NCI-H2196 treated with DMSO at 0.1 percent for 48 hours (cell line): ENCODE results near the gene ASPHD1.
"Not testable (repeated sequence)": the region's sequence is repeated elsewhere in the genome, so short reads cannot be mapped to it uniquely, and the experiment has no call there.

Source experiments
- DNase-seq: peaks from one replicate; lab custom pipeline; 2025; ENCODE audit not compliant: unreplicated experiment; lab: John Stamatoyannopoulos, UW

The ASPHD1 gene

GRCh38 chr16:29876594-29877249 is 23.6 kb upstream of the ASPHD1 start:
- DNase-seq, result no peak

DNA sequence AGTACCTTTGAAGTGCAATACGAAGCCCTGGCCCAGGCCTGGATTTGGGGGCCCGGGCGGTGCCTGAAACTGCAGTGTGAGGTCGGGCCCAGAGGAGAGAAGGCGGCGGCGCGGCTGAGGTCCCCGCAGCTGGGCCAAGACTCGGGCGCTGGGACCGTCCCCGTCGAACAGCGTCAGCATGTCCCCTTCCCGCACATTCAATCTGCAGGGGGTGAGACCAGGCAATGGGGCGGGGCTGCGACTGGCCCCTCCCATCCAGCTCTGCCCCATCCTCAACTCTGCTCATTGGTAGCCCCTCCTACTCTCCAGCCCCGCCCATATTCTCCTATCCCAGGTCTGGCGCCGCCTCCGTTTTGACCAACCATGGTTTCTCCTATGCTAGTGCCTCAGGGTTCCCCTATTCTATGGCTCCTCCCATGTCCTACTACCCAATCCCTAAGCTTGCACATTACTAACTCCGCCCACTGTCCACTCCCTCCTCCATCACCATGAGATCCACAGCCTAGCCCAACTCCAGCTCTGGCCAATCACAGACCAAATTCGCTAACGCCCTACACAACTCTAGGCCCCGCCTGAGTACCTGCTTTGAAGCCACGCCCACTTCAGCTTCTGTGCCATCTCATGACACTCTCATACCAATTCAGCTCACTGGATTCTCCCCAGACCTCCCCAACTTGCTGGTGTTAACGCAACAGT is 22.9 kb upstream of the ASPHD1 start:
- peak; percentile 32 for DNase-seq

GRCh38 chr16:29878172-29878571 is 22.1 kb upstream of the ASPHD1 start:
- no peak for DNase-seq

DNA sequence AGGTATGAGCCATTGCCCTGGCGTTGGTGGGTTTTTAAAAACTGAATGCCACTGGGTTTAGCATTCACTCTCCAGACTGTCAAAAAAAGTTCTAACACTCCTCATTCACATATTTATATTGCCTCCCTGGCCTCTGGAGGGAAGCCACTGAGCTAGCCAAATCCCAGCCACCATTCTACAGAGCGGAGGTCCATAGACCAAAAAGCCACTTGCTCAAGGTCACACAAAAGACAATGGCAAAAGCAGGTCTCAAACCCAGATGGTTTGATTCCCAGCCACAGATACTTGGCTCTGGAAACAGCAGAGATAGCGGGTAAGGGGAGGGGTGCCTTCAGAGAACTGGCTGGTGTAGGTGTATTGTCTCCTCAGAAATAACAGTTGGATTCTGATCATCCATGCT is 19.2 kb upstream of the ASPHD1 start:
- DNase-seq, result no peak

DNA sequence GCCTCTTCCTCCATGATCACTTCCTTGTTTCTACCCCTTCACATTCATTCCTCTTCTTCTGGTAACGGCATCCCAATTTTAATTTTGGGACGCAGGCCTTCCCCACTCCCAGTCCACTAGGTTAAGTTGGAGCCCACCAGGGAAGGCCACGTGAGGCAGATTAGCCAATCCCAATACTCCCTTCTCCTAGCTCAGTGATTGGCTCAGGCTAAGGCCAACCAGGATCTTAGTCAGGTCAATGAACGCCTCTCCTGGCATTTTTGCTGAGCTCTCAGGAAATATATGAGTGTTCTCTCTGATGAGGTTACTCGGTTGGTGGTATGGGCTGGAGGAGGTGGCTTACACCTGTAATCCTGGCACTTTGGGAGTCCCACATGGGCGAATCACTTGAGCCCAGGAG is 16.3 kb upstream of the ASPHD1 start:
- DNase-seq, result no peak

GRCh38 chr16:29889372-29889771 is 10.9 kb upstream of the ASPHD1 start:
- not testable (repeated sequence) for DNase-seq

GRCh38 chr16:29891525-29892457 is 8.5 kb upstream of the ASPHD1 start:
- DNase-seq, result no peak

GRCh38 chr16:29892458-29892813 is 7.9 kb upstream of the ASPHD1 start:
- DNase-seq, result no peak

GRCh38 chr16:29893553-29893952 is 6.7 kb upstream of the ASPHD1 start:
- DNase-seq, result no peak

DNA sequence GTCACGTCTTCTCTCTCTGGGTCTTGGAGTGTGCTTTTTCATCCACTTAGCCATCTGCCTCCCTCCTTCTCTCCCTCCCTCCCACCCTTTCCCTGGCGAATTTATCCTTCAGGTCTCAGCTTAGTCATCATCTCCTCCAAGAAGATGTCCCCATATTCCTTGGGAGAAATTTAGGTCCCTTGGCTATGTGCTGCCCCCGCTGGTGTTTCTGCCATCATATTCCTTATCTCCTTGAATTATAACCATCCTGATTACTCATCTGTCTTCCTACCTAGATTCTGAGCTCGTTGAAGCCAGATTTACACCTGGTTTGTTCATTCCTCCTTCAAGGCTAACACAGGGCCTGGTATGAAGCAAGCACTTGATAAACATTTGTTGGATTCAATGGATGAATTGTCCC is 5.9 kb upstream of the ASPHD1 start:
- no peak for DNase-seq

- DNase-seq, result no peak
Observed at GRCh38 chr16:29896841-29897240, 3.4 kb upstream of the ASPHD1 start.

DNA sequence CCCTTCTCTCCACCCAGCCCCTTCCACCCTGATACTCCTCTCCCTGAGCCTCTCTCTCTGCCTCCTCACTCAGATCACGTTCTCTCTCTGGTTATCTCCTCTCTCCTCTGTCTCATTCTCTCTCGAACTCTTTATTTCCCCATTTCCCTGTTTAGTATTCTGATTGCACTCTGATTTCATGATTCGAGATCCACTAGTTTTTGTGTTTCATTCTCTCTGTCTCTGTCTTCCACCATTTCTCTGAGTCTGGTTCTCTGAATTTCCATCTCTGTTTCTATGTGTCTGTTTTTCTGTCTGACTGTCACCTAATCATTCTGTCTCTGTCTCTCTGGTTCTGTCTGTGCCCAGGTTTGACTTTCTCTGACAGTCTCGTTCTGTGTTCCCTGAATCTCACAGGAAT is 3.0 kb upstream of the ASPHD1 start:
- no peak for DNase-seq

DNA sequence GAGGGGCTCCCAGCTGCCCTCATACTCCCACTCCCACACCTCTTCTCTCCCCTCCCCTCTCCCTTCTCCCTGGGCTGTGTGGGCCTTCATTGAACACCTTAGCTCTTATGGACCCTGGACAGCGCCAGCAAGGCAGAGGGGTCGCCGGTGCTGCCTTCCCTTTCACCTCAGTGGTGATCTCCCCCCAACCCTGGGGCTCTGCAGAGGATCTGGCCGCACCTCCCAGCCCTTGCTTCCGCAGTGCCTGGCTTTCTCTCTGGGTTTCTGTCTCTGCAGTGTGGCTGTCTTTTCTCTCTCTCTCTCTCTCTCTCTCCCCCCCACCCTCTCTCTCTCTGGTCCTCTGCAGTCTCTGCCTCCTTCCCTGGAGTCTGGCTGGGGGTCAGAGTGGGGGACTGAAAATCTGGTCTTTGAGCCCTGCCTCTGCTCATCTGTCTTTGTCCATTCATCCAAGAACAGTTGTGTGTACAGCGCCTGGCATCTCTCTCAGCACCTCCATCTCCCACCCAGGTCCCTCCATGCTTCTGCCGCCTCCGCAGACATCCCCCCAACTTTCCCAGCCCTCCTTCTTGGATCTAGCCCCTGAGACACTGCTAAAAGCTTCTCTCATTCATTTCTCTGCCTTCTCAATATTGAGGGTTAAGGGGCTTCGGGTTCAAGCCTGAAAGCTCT is 2.0 kb upstream of the ASPHD1 start:
- no peak for DNase-seq

- DNase-seq, result peak; percentile 57
Observed at GRCh38 chr16:29898804-29899515, 1.3 kb upstream of the ASPHD1 start.

DNA sequence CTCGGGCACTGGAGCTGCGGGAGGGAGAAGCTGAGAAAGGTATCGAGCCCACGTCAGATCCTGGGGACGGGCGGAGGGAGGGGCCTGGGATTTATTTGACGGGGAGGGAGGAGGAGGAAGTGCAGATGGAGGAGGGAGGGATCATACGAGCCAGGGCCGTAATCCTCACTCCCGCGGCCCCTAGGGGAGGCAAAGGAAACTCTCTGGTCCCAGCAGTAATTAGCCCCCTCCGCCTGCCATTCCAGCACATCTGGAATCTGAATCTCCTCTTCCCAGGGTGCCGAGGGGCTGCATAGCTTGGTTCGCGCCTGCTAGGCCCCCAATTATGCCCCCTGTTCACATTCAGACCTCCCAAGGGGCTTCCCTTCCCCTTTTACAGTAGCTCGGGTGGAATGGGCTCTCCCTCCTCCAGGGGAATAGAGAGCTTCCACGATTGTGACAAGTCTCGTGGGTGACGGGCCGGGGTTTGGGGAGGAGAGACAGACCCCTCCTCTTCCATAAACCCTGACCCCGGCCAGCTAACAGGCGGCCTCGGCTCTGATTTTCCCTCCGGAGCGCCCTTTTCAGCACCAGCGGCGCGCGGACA is 679 bp upstream of the ASPHD1 start, which contains the start of gene SEZ6L2:
Gene SEZ6L2, minus strand, starts transcription at position 35 of the 586 bp plus-strand sequence. CDS start 531 bp downstream, outside the sequence.
- peak; percentile 96 for DNase-seq

DNA sequence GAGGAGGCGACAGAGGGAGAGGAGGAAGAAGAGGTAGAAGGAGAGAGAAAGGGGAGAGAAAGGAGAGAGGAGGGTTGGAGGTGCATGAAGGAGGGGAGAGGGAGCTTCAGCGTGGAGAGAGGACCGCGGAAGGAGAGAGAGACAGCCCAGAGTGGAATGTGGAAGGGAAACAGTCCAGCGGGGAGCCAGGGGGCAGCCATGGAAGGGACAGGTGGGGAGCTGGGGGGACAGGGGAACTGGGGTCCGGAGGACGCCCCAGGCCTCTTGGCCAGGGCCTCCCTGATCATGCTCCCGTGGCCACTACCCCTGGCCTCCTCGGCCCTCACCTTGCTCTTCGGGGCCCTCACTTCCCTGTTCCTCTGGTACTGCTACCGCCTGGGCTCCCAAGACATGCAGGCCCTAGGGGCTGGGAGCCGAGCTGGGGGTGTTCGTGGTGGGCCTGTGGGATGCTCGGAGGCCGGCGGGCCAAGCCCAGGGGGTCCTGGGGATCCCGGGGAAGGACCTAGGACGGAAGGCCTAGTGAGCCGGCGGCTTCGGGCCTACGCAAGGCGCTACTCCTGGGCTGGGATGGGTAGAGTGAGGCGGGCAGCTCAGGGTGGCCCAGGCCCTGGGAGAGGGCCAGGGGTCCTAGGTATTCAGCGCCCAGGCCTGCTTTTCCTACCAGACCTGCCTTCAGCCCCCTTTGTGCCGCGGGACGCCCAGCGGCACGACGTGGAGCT is 759 bp downstream of the ASPHD1 start:
- no peak for DNase-seq

DNA sequence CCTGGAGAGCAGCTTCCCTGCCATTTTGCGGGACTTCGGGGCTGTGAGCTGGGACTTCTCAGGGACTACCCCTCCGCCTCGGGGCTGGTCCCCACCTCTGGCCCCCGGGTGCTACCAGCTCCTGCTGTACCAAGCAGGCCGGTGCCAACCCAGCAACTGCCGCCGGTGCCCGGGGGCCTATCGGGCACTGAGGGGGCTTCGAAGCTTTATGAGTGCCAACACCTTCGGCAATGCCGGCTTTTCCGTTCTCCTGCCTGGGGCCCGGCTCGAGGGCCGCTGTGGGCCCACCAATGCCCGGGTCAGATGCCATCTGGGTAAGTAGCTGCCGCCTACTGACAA is 1.3 kb downstream of the ASPHD1 start:
- no peak for DNase-seq

DNA sequence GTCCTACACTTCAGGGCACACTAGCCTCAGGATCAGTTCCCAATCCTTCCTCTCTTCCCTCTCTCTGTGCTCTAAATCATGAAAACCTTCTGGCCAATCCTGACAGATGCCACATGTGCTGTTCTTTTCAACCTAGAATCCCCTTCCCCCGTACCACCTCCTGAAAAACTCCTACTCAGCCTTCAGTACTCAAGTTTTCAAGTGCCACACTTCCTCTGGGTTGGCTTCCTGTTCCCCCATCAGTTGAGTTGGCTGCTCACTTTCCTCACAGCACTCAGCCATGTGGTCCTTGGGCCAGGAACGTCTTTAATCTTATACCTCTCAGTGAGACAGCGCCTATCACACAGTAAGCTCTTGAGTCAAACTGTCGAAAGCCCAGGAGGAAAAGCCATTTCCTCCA is 3.3 kb downstream of the ASPHD1 start:
- no peak for DNase-seq

DNA sequence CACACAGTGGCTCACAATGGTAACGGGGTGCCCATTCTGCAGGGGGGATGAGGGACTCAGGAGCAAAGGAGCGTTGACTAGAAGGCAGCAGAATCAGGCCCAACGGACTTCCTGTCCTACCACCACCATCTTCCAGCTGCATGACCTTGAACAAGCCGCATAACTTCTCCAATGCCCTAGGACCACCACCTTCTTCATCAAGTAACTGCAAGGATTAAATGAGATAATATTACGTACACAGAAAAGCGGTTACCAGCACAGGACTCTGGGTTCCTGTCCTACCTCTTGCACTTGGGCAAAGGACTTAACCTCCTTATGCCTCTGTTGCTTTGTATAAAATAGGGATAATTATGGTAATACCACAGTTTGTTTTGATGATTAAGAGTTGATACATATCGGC is 4.7 kb downstream of the ASPHD1 start:
- no peak for DNase-seq

- no peak for DNase-seq
Observed at GRCh38 chr16:29905668-29906067, 5.4 kb downstream of the ASPHD1 start.
